GM06990 (cell line): ENCODE results near the gene RBM38.

Experiments used
- DNase-seq: peaks from one replicate; pipeline ENCODE4 v3.0.0-alpha.2; 2011; ENCODE audit not compliant: insufficient read length; ENCODE audit errors: extremely low read depth
- H3K27me3 ChIP-seq: replicated peaks from 2 replicates; pipeline ENCODE4 v1.6.0; 2011; ENCODE audit warnings: low read length; ENCODE audit not compliant: control insufficient read depth, insufficient read depth
- H3K36me3 ChIP-seq: 2 replicates; pipeline ENCODE4 v1.5.1; 2011; ENCODE audit warnings: low read length; ENCODE audit not compliant: control insufficient read depth, insufficient read depth
- H3K4me3 ChIP-seq: replicated peaks from 2 replicates; pipeline ENCODE4 v1.5.1; 2011; ENCODE audit warnings: low read depth, mild to moderate bottlenecking, control low read depth, low read length
- TF ChIP-seq, protein P1 (sequence below): IDR thresholded peaks from 2 replicates; pipeline ENCODE4 v1.5.1; 2011; ENCODE audit warnings: low read length, control low read depth, mild to moderate bottlenecking, inconsistent platforms; ENCODE audit not compliant: insufficient read depth, poor library complexity, severe bottlenecking

RBM38 gene

DNA sequence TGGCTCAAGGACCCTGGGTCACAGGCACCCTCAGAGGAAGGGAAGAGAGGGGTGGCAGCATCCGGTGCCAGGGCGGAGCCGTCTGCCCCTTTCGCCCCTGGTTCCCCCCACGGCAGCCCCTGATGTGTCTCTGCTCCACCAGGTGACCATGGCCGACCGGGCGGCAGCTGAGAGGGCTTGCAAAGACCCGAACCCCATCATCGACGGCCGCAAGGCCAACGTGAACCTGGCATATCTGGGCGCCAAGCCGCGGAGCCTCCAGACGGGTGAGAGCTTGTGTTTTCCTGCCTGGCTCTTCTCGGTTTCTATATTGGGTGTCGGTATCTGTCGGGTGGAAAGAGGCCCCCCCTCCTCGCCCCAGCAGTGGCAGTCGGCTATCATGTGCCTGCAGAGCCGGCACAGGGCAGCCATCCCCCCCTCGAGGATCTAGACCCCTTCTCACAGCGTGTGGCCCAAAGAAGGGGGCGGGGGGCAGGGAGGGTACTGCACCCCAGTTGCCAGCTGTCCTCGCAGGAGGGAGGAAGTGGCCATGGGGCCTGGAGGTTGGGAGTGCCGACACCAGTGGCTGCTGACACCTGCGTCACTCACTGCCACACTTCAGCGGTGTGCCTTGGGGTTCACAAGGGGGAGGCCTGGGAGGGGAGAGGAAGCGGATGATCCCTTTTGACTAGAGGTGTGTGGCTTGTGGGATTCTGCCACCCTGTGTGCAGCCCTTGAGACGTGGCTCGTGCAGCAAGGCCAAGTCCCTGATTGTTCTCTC lies 1.5 kb downstream of the RBM38 start:
- peak; percentile 77 for DNase-seq
- peak overlapping the region; percentile 88 for H3K4me3 ChIP-seq

GRCh38 chr20:57393321-57394120 lies 2.3 kb downstream of the RBM38 start:
- Histone ChIP-seq H3K36me3 (peaks cover 42% of the 10 kb centered on the region), H3K27me3 (no peaks in the 10 kb centered on the region), H3K4me3 (peak overlapping the region; percentile 88)
- TF ChIP-seq, protein P1, sequence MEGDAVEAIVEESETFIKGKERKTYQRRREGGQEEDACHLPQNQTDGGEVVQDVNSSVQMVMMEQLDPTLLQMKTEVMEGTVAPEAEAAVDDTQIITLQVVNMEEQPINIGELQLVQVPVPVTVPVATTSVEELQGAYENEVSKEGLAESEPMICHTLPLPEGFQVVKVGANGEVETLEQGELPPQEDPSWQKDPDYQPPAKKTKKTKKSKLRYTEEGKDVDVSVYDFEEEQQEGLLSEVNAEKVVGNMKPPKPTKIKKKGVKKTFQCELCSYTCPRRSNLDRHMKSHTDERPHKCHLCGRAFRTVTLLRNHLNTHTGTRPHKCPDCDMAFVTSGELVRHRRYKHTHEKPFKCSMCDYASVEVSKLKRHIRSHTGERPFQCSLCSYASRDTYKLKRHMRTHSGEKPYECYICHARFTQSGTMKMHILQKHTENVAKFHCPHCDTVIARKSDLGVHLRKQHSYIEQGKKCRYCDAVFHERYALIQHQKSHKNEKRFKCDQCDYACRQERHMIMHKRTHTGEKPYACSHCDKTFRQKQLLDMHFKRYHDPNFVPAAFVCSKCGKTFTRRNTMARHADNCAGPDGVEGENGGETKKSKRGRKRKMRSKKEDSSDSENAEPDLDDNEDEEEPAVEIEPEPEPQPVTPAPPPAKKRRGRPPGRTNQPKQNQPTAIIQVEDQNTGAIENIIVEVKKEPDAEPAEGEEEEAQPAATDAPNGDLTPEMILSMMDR: no peak
- DNase-seq: no peak

More for the DNA sequence above, 1.5 kb downstream of the RBM38 start:
- H3K27me3 ChIP-seq: no peaks in the 10 kb centered on the region
- TF ChIP-seq, protein P1: no peak
- H3K36me3 ChIP-seq: peaks cover 41% of the 10 kb centered on the region

DNA sequence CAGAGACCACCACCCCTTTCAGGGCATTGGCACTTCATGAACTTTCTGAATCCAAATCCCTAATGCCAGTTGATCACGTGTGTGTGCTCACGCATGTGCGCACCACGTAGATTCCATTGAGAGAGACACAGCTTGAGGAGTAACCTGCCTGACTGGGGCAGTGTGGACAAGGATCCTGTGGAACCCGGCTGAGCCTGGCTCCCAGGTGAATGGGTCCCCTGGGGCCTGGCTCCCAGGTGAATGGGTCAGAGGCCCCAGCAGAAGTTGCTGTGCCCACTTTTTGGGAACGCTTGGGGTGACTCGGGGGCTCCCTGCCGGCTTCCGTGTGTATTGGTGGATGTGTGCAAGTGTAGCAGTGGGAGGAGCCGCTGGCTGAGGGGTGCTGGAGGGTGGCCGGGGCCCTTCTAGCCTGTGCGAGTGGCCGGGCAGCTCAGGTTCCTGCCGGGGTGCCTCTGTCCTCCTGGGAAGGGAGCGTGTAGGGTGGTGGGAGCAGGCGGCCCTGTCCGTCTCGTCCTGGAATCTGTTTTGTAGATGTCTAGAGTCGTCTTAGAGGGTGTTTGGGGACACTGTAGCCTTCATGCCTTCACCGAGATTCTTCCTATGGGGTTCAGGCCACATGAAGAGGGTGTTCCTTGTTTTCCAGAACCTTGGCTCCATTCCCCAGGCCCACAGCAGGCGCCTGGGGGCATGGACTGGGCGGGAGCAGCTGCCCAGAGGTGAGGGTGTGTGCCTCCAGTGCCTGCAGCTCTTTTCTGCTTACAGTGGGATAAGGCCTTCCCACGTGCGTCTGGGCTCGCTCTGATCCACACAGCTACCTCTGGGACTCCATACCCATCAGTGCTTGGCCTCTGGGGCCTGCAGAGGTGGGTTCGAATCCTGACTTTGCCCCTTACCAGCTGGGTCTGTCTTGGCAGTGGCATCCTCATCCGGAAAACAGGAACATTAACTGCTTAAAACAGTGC lies 3.2 kb downstream of the RBM38 start:
- no peak for DNase-seq
- Histone ChIP-seq H3K4me3 (peak overlapping the region; percentile 88), H3K36me3 (peaks cover 45% of the 10 kb centered on the region), H3K27me3 (no peaks in the 10 kb centered on the region)
- TF ChIP-seq, protein P1: no peak

GRCh38 chr20:57395111-57395966 lies 4.1 kb downstream of the RBM38 start:
- DNase-seq: no peak
- Histone ChIP-seq H3K36me3 (peaks cover 48% of the 10 kb centered on the region), H3K27me3 (no peaks in the 10 kb centered on the region), H3K4me3 (no peak overlapping the region)
- TF ChIP-seq, protein P1: no peak
